Lung (tissue), 12 donors: Measurements from ENCODE around the gene RAB3GAP2. TPM values are rescaled to one million over a fixed set of nuclear protein-coding genes. Genes with fewer than 3 reads are reported as not detected.
"Not testable (repeated sequence)": the region's sequence is repeated elsewhere in the genome, so short reads cannot be mapped to it uniquely, and the experiment has no call there.

Source experiments
- ATAC-seq: fragments of 200-7000 bp; cut with Tn5 transposase; one replicate; pipeline ENCODE4 v1.9.1; 2020; ENCODE audit warnings: moderate number of reproducible peaks; ENCODE audit not compliant: insufficient read depth, low FRiP score
- DNase-seq, 3 donors: peaks; one replicate each; pipeline ENCODE4 v3.0.0-alpha.2; 2013 to 2017
- H3K27ac ChIP-seq, 2 donors: one replicate each; pipeline ENCODE4 v1.5.1; 2013; ENCODE audit warnings: mild to moderate bottlenecking in 2 of 2, moderate library complexity in 2 of 2, control low read depth in 1 of 2, inconsistent platforms in 1 of 2, low read depth in 1 of 2, low read length in 1 of 2
- H3K27me3 ChIP-seq, 3 donors: one replicate each; pipeline ENCODE4 v1.5.1; 2013; ENCODE audit warnings: low read length in 2 of 3; ENCODE audit not compliant: control insufficient read depth in 3 of 3, insufficient read depth in 3 of 3
- H3K36me3 ChIP-seq, 4 donors: one replicate each; pipeline ENCODE4 v1.5.1; 2013; ENCODE audit warnings: low read length in 4 of 4, mild to moderate bottlenecking in 1 of 4, moderate library complexity in 1 of 4; ENCODE audit not compliant: control insufficient read depth in 4 of 4, insufficient read depth in 4 of 4
- H3K4me1 ChIP-seq, 5 donors: one replicate each; pipeline ENCODE4 v1.5.1; 2013; ENCODE audit warnings: low read length in 5 of 5, mild to moderate bottlenecking in 2 of 5, moderate library complexity in 1 of 5; ENCODE audit not compliant: control insufficient read depth in 5 of 5, insufficient read depth in 5 of 5
- H3K4me3 ChIP-seq: one replicate; pipeline ENCODE4 v1.5.1; 2013; ENCODE audit warnings: mild to moderate bottlenecking, control low read depth, moderate library complexity
- H3K9ac ChIP-seq, 2 donors: one replicate each; pipeline ENCODE4 v1.5.1; 2013; ENCODE audit warnings: low read length in 2 of 2, control low read depth in 1 of 2; ENCODE audit not compliant: insufficient read depth in 1 of 2
- H3K9me3 ChIP-seq, 4 donors: one replicate each; pipeline ENCODE4 v1.5.1; 2013; ENCODE audit warnings: low read length in 3 of 4, mild to moderate bottlenecking in 1 of 4, moderate library complexity in 1 of 4; ENCODE audit not compliant: control insufficient read depth in 4 of 4, insufficient read depth in 3 of 4
- CTCF ChIP-seq: IDR thresholded peaks from 2 replicates; pipeline ENCODE4 v1.5.1; 2012; ENCODE audit warnings: mild to moderate bottlenecking; ENCODE audit errors: control extremely low read depth, extremely low read depth
- WGBS, 2 donors: extraction: QIAGEN DNeasy Blood & Tissue Kit; methylation state at CpG; one replicate each; pipeline ENCODE4 v1.1.7; 2013; 5-methylcytosine and 5-hydroxymethylcytosine counted together
- polyA plus RNA-seq, 2 donors: library from polyadenylated mRNA; stranded (reverse); fragments of 200-250 nt; gene quantifications; one replicate each; pipeline ENCODE4 v1.2.1, GENCODE V29; 2013
- total RNA-seq, 2 donors: library from RNA; depleted of rRNA in 1 of 2; stranded (reverse); fragments of >200 nt in 1 of 2; gene quantifications; one replicate each; pipeline ENCODE4 v1.2.1, GENCODE V29; 2014 to 2021
- donor health status: control.
- donor health status: control.
- donor health status: Bipolar disorder and iron deficiency.
- donor health status: healthy.
- donor health status: DM: yes; HTN: yes; CAD: no.

RAB3GAP2 gene
- total and polyA plus RNA-seq, 4 donors: 7.5 to 37.5 (median 23.2) TPM

GRCh38 chr1:220249522-220249921 is 22.7 kb downstream of the RAB3GAP2 start:
- no peaks in the 10 kb centered on the region for H3K4me1 ChIP-seq
- no peaks in the 10 kb centered on the region for H3K27me3 ChIP-seq
- H3K4me3 ChIP-seq: no peak overlapping the region
- H3K9me3 ChIP-seq: peaks cover 0 to 10% (median 4%) of the 10 kb centered on the region in 4 donors
- no peak overlapping the region for H3K9ac ChIP-seq
- ATAC-seq (no peak), DNase-seq (no peak)
- H3K27ac ChIP-seq: no peak overlapping the region
- no peak for TF ChIP-seq CTCF
- peaks cover 3 to 34% (median 16%) of the 10 kb centered on the region in 4 donors for H3K36me3 ChIP-seq
- 99 to 100% methylated on average over 1 of the region's 1 CpG for WGBS, 2 donors

- DNase-seq, H3K9ac ChIP-seq, ATAC-seq, H3K4me3 ChIP-seq, H3K27ac ChIP-seq, H3K27me3 ChIP-seq, H3K9me3 ChIP-seq, H3K4me1 ChIP-seq: not testable (repeated sequence)
- 93 to 98% methylated on average over 3 of the region's 3 CpGs for WGBS, 2 donors
- peaks cover 3 to 34% (median 16%) of the 10 kb centered on the region in 4 donors for H3K36me3 ChIP-seq
These were observed 23.5 kb downstream of the RAB3GAP2 start for GRCh38 chr1:220248715-220249265.

GRCh38 chr1:220245900-220246299 is 26.4 kb downstream of the RAB3GAP2 start:
- not testable (repeated sequence) for H3K27me3 ChIP-seq, H3K9me3 ChIP-seq, H3K27ac ChIP-seq, ATAC-seq, H3K9ac ChIP-seq, H3K4me3 ChIP-seq, H3K4me1 ChIP-seq, DNase-seq
- peaks cover 0 to 24% (median 4%) of the 10 kb centered on the region in 4 donors for H3K36me3 ChIP-seq
- WGBS, 2 donors: 84 to 87% methylated on average over 5 of the region's 6 CpGs

- Histone ChIP-seq H3K36me3 (peaks cover 0 to 8% (median 2%) of the 10 kb centered on the region in 4 donors), H3K27ac (no peak overlapping the region), H3K4me1 (peaks cover 0 to 2% (median 0%) of the 10 kb centered on the region in 5 donors), H3K4me3 (no peak overlapping the region), H3K9ac (no peak overlapping the region), H3K27me3 (no peaks in the 10 kb centered on the region), H3K9me3 (peaks cover 0 to 3% (median 0%) of the 10 kb centered on the region in 4 donors)
- WGBS, 2 donors: 72 to 84% methylated on average over 2 of the region's 2 CpGs
- no peak for ATAC-seq
- no peak for TF ChIP-seq CTCF
- no peak for DNase-seq
These were observed 28.3 kb downstream of the RAB3GAP2 start for GRCh38 chr1:220243947-220244346.
